ENCODE data around the gene HHAT.

Gene HHAT

GRCh38 chr1:210434223-210434622 lies 105.5 kb downstream of the HHAT start:
- H3K4me3 ChIP-seq (ENCODE audit: low read depth, low read length), result no peak overlapping the region
- TF ChIP-seq, protein P1, sequence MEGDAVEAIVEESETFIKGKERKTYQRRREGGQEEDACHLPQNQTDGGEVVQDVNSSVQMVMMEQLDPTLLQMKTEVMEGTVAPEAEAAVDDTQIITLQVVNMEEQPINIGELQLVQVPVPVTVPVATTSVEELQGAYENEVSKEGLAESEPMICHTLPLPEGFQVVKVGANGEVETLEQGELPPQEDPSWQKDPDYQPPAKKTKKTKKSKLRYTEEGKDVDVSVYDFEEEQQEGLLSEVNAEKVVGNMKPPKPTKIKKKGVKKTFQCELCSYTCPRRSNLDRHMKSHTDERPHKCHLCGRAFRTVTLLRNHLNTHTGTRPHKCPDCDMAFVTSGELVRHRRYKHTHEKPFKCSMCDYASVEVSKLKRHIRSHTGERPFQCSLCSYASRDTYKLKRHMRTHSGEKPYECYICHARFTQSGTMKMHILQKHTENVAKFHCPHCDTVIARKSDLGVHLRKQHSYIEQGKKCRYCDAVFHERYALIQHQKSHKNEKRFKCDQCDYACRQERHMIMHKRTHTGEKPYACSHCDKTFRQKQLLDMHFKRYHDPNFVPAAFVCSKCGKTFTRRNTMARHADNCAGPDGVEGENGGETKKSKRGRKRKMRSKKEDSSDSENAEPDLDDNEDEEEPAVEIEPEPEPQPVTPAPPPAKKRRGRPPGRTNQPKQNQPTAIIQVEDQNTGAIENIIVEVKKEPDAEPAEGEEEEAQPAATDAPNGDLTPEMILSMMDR (IDR thresholded peaks at IDR 0.05; ENCODE audit: borderline replicate concordance, insufficient read depth, low read depth, low read length), result no peak

DNA sequence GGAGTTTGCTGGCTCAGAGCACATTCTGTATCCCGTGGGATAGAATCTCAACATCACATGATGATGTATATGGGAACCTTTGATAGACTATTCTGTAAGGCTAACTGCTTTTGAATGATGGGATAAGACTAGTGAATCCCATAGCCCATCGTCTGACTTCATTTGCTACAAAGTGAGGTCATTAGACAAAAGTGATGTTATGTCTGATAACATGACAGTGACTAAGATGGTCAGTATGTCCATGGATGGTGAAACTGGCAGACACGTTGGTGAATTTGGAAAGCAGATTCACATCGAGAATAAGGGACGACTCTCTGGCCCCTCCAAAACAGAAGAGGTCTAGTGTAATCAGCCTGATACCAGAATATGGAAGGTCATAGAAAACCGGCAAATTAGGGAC lies 108.4 kb downstream of the HHAT start:
- no peak overlapping the region for H3K4me3 ChIP-seq (ENCODE audit: low read depth, low read length)

DNA sequence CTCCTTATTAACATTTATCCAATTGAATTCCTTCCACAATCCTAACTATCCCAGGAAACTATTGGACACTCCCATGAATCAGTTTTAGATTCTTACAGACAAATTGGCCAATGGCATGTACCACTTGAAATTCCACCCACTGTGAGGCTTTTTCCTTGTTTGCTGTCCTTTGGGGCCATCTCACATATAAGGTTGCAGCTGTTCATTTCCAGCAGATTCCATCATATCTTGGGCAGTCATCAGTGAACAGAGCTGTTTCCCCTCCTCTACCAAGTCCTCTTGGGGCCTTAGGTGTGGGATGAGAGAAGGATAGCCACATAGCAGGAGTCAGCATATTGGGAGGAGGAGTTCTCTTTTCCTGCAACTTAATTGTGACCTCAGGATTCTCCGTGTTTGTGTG lies 109.1 kb downstream of the HHAT start:
- TF ChIP-seq, protein P1 (IDR thresholded peaks at IDR 0.05; ENCODE audit: borderline replicate concordance, insufficient read depth, low read depth, low read length), result no peak
- no peak overlapping the region for H3K4me3 ChIP-seq (ENCODE audit: low read depth, low read length)

More for the DNA sequence above, 108.4 kb downstream of the HHAT start:
- TF ChIP-seq, protein P1 (IDR thresholded peaks at IDR 0.05; ENCODE audit: borderline replicate concordance, insufficient read depth, low read depth, low read length), result no peak

DNA sequence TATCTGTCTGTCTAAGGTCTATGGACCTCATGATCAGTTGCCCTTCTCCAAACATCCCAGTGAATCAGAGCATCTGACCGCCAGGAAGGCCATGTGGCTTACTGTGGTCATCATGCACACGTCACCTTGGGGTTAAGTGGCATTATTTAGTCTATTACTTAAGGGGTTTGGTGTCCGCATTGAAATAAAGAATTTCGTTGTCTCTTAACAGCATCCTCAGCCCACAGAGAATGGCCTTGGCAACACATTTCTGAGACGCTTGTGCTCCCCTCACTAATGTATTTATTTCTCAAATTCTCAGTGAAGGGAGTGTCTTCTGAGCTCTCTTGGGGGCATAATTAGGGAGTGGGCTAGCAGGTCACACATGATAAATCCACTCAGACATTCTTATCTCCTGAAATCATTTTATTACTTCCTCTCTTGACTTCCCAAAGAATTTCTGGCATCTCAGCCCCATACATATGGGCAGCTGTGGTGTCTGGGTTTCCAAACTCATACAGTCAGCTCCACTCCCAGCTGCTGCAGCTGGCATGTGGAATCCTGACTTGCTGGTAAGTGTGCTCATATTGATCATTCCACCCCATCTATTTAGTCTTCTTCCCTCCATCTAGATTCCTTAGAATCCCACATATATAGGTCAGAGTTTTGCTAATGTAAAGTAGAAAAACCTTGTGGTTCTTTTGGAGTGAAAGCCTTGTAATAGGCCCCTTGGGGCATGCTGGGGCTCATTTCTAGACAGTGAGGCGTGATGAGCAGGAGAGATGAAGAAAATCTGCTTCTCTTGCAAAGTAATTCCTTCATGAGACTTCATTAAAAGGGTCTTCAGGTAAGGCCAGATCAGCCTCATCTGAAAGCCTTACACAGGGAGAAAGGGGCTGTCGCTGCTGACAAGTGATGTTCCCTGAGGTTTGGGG lies 110.5 kb downstream of the HHAT start:
- H3K4me3 ChIP-seq (ENCODE audit: low read depth, low read length), result no peak overlapping the region
- TF ChIP-seq, protein P1 (IDR thresholded peaks at IDR 0.05; ENCODE audit: borderline replicate concordance, insufficient read depth, low read depth, low read length), result no peak

GRCh38 chr1:210440081-210440480 lies 111.4 kb downstream of the HHAT start:
- TF ChIP-seq, protein P1 (IDR thresholded peaks at IDR 0.05; ENCODE audit: borderline replicate concordance, insufficient read depth, low read depth, low read length), result no peak
- H3K4me3 ChIP-seq (ENCODE audit: low read depth, low read length), result no peak overlapping the region

GRCh38 chr1:210441028-210441427 lies 112.3 kb downstream of the HHAT start:
- H3K4me3 ChIP-seq (ENCODE audit: low read depth, low read length), result no peak overlapping the region
- TF ChIP-seq, protein P1 (IDR thresholded peaks at IDR 0.05; ENCODE audit: borderline replicate concordance, insufficient read depth, low read depth, low read length), result no peak

DNA sequence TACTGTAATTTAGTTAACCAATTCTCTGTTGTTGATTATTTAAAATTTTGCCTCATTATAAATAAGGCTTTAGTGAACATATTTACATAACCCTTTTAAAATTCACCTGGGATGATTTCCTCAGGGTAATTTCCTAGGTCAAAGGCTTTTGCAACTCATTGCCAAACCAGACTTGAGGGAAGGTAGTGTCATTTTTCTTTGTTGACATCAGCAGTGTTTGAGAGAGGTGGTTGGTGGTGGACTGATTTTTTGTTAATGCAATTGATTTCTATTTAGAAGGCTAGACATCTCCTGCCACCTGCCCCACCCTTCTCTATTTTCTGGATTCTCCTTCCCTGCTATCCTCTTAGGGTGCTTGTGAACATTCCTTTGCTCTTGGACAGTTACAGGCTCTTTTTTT lies 116.8 kb downstream of the HHAT start:
- TF ChIP-seq, protein P1 (IDR thresholded peaks at IDR 0.05; ENCODE audit: borderline replicate concordance, insufficient read depth, low read depth, low read length), result no peak
- no peak overlapping the region for H3K4me3 ChIP-seq (ENCODE audit: low read depth, low read length)

Data from GM12875 (cell line).